ENCODE measurements around the gene SDCBP2. TPM values are rescaled to one million over a fixed set of nuclear protein-coding genes. Genes with fewer than 3 reads are reported as not detected.

SDCBP2 gene
- total RNA-seq, 1 donor from 2014 or later, result 2.9 TPM

GRCh38 chr20:1295276-1295930 is 33.5 kb downstream of the SDCBP2 start:
- peaks cover 3% of the 10 kb centered on the region for H3K27me3 Mint-ChIP-seq (ENCODE audit: low read depth)

GRCh38 chr20:1294497-1294896 is 34.4 kb downstream of the SDCBP2 start:
- H3K9me3 Mint-ChIP-seq, result no peaks in the 10 kb centered on the region
- DNase-seq (ENCODE audit: low spot score in 2 of 2, unreplicated experiment in 2 of 2), result no peak
- H3K27me3 Mint-ChIP-seq (ENCODE audit: low read depth), result peaks cover 3% of the 10 kb centered on the region
- no peak for TF ChIP-seq CTCF (IDR thresholded peaks at IDR 0.05; ENCODE audit: unreplicated experiment)
- H3K4me1 Mint-ChIP-seq, result no peaks in the 10 kb centered on the region
- H3K4me3 Mint-ChIP-seq, result no peak overlapping the region
- no peak overlapping the region for H3K27ac Mint-ChIP-seq
- no peaks in the 10 kb centered on the region for H3K36me3 Mint-ChIP-seq

More at GRCh38 chr20:1295276-1295930, 33.5 kb downstream of the SDCBP2 start:
- H3K27ac Mint-ChIP-seq, result no peak overlapping the region
- H3K4me1 Mint-ChIP-seq, result no peaks in the 10 kb centered on the region
- no peaks in the 10 kb centered on the region for H3K36me3 Mint-ChIP-seq
- TF ChIP-seq CTCF (IDR thresholded peaks at IDR 0.05; ENCODE audit: unreplicated experiment), result no peak
- no peak for DNase-seq (ENCODE audit: low spot score in 2 of 2, unreplicated experiment in 2 of 2)
- H3K4me3 Mint-ChIP-seq, result no peak overlapping the region
- H3K9me3 Mint-ChIP-seq, result no peaks in the 10 kb centered on the region

GRCh38 chr20:1293641-1294379 is 35.1 kb downstream of the SDCBP2 start:
- H3K36me3 Mint-ChIP-seq, result no peaks in the 10 kb centered on the region
- H3K9me3 Mint-ChIP-seq, result no peaks in the 10 kb centered on the region
- H3K27me3 Mint-ChIP-seq (ENCODE audit: low read depth), result peaks cover 3% of the 10 kb centered on the region
- H3K4me1 Mint-ChIP-seq, result no peaks in the 10 kb centered on the region
- TF ChIP-seq CTCF (IDR thresholded peaks at IDR 0.05; ENCODE audit: unreplicated experiment), result no peak
- H3K27ac Mint-ChIP-seq, result no peak overlapping the region
- DNase-seq (ENCODE audit: low spot score in 2 of 2, unreplicated experiment in 2 of 2), result no peak
- H3K4me3 Mint-ChIP-seq, result no peak overlapping the region

GRCh38 chr20:1292620-1293019 is 36.3 kb downstream of the SDCBP2 start:
- no peaks in the 10 kb centered on the region for H3K9me3 Mint-ChIP-seq
- H3K4me1 Mint-ChIP-seq, result no peaks in the 10 kb centered on the region
- no peak overlapping the region for H3K27ac Mint-ChIP-seq
- H3K27me3 Mint-ChIP-seq (ENCODE audit: low read depth), result peaks cover 3% of the 10 kb centered on the region
- no peak for TF ChIP-seq CTCF (IDR thresholded peaks at IDR 0.05; ENCODE audit: unreplicated experiment)
- H3K36me3 Mint-ChIP-seq, result no peaks in the 10 kb centered on the region
- no peak overlapping the region for H3K4me3 Mint-ChIP-seq
- DNase-seq (ENCODE audit: low spot score in 2 of 2, unreplicated experiment in 2 of 2), result no peak

GRCh38 chr20:1291191-1291741 is 37.7 kb downstream of the SDCBP2 start:
- no peak for TF ChIP-seq CTCF (IDR thresholded peaks at IDR 0.05; ENCODE audit: unreplicated experiment)
- Mint-ChIP-seq H3K4me3 (no peak overlapping the region), H3K4me1 (no peaks in the 10 kb centered on the region), H3K27ac (no peak overlapping the region), H3K27me3 (ENCODE audit: low read depth) (peaks cover 3% of the 10 kb centered on the region), H3K36me3 (no peaks in the 10 kb centered on the region), H3K9me3 (no peaks in the 10 kb centered on the region)
- no peak for DNase-seq (ENCODE audit: low spot score in 2 of 2, unreplicated experiment in 2 of 2)
